ENCODE results near the gene ABCG1.

Gene ABCG1

DNA sequence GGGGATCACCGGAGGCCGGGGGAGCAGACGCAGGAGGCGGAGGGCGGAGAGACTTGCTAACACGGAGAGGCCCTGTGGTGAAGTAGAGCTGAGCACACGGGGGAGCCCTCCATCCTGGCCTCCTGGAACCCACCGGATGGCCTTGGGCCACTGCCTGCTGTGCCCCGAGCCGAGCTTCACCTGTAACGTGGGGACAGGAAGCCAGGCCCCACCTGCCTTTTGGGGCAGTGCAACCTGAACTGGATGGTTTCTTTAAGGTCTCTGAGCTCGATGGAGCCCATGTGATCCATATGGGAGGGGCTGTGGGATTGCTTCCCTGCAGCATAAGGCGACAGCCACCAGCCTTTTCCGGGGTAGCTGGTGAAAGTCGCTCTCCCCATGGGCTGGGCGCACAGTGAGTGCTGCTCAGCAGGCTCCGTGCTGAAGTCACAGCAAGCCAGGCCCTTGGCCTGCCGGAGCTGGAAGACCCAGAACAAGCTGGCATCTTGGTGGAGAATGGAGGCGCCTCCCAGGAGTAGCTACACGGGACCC lies 60.5 kb downstream of the ABCG1 start:
- TF ChIP-seq, protein P1, sequence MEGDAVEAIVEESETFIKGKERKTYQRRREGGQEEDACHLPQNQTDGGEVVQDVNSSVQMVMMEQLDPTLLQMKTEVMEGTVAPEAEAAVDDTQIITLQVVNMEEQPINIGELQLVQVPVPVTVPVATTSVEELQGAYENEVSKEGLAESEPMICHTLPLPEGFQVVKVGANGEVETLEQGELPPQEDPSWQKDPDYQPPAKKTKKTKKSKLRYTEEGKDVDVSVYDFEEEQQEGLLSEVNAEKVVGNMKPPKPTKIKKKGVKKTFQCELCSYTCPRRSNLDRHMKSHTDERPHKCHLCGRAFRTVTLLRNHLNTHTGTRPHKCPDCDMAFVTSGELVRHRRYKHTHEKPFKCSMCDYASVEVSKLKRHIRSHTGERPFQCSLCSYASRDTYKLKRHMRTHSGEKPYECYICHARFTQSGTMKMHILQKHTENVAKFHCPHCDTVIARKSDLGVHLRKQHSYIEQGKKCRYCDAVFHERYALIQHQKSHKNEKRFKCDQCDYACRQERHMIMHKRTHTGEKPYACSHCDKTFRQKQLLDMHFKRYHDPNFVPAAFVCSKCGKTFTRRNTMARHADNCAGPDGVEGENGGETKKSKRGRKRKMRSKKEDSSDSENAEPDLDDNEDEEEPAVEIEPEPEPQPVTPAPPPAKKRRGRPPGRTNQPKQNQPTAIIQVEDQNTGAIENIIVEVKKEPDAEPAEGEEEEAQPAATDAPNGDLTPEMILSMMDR (conservative IDR thresholded peaks at IDR 0.05; ENCODE audit: low read depth, low read length): no peak

GRCh38 chr21:42279888-42280287 lies 60.9 kb downstream of the ABCG1 start:
- H3K4me3 ChIP-seq (ENCODE audit: low read depth, low read length): no peak overlapping the region
- no peak for DNase-seq (ENCODE audit: low read depth)
- TF ChIP-seq, protein P1 (conservative IDR thresholded peaks at IDR 0.05; ENCODE audit: low read depth, low read length): no peak

More for the DNA sequence above, 60.5 kb downstream of the ABCG1 start:
- no peak overlapping the region for H3K4me3 ChIP-seq (ENCODE audit: low read depth, low read length)
- DNase-seq (ENCODE audit: low read depth): no peak

DNA sequence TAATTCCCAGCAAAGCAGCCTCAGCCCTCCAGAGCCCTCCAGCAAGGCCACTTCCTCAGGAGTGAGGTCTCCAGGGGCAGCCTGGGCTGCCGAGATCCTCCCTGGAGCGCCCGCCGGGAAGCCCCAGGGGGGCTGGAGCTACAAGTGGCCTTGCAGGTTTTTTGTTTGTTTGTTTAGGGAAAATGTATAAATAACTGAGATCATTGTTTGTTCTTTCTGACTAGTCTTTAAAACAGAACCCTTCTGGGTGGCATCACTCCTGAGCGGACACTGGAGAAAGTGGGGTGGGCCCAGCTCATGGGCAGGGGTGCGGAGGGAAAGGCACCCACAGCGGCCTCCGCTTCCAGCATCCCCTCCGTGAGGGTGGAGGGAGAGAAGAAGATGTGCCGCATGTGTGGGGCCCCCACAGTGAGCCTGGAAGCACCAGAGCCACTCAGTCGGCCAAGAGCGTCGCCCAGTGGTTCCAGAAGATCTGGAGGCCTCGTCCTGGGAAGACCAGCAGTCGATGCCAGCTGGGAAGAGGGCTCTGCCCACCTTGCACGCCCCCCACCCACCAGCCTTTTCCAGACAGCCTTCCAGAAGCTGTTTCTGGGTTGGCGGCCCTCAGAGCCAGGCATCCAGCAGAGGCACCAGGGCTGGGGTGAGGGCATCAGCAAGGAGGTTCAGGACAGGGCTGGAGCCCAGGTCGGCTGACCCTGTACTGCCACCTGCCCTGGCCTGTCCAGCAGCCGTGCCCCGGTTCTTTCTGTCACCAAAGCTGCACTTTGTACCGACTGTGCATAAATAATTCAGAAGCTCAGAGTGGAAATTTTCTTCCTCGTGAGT lies 61.6 kb downstream of the ABCG1 start:
- TF ChIP-seq, protein P1 (conservative IDR thresholded peaks at IDR 0.05; ENCODE audit: low read depth, low read length): no peak
- no peak overlapping the region for H3K4me3 ChIP-seq (ENCODE audit: low read depth, low read length)
- no peak for DNase-seq (ENCODE audit: low read depth)

- TF ChIP-seq, protein P1 (conservative IDR thresholded peaks at IDR 0.05; ENCODE audit: low read depth, low read length): no peak
- H3K4me3 ChIP-seq (ENCODE audit: low read depth, low read length): no peak overlapping the region
- DNase-seq (ENCODE audit: low read depth): no peak
These were observed 62.3 kb downstream of the ABCG1 start for GRCh38 chr21:42281181-42281680.

DNA sequence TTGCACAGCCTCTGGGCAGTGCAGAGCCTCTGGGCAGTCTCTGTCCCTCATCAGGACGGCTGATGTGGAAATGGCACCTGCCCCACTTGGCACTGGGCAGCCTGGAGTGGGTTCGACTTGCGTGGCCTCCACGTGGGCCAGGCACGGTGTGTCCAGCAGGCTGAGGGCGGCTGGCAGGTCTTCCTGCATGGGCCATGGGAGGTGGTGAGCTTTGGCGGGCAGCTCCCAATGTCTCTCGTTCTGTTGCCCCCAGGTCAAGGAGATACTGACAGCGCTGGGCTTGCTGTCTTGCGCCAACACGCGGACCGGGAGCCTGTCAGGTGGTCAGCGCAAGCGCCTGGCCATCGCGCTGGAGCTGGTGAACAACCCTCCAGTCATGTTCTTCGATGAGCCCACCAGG lies 63.1 kb downstream of the ABCG1 start:
- H3K4me3 ChIP-seq (ENCODE audit: low read depth, low read length): no peak overlapping the region
- DNase-seq (ENCODE audit: low read depth): no peak
- TF ChIP-seq, protein P1 (conservative IDR thresholded peaks at IDR 0.05; ENCODE audit: low read depth, low read length): no peak

DNA sequence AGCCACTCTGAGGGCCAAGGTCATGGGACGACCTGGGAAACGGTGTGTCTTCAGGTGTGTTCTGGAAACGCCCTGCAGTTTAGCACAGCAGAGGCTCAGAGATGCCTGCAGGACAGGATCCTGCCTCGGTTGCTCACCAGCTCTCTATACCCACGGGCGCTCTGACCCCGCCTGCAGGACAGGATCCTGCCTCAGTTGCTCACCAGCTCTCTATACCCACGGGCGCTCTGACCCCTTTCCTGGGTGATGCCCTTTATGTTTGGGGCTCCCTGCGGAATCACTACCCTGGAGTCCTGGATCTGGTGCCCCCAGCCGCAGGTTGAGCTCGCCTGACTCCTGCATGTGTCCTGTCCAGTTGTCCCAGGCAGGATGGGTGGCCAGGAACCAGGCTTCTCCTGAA lies 63.8 kb downstream of the ABCG1 start:
- no peak overlapping the region for H3K4me3 ChIP-seq (ENCODE audit: low read depth, low read length)
- TF ChIP-seq, protein P1 (conservative IDR thresholded peaks at IDR 0.05; ENCODE audit: low read depth, low read length): no peak
- no peak for DNase-seq (ENCODE audit: low read depth)

Data from choroid plexus epithelial cell (primary cell).